Measurements from ENCODE around the gene P4HA2.

DNA sequence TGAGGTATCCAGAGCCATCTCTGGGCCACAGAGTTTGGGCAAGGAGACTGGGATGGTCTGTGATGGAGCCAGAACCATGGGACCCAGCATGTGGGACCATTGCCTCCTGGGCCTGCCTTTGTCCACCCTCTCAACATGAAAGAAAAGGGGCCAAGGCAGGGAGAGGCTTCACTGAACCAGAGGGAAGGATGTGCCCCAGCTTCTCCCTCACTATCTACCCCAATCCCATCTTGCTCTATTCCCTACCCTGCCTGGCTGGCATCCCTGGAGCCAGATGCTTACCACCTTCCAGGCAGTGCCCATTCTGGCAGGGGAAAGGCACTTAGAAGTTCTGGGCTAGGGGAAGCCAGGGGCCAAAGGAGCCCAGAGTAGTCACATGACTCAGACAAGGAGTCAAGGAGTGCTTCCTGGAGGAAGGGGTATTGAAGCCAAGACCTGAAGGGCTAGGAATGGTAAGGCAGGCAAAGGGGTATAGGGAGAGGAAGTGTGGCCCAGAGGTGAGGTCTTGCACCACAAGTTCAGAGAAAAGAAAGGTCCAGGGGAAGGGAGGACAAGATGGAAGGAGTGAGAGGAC, 39.6 kb upstream of the P4HA2 start:
- no peak for TF ChIP-seq TAF1 (IDR thresholded peaks at IDR 0.05; ENCODE audit: borderline replicate concordance, insufficient read depth, low read length)
- no peak for TF ChIP-seq POLR2AphosphoS5 (IDR thresholded peaks at IDR 0.05; ENCODE audit: low read depth, low read length)
